LNCaP clone FGC (cell line): ENCODE measurements around the gene ZNF800.

Experiments
- DNase-seq: peaks from one replicate; pipeline ENCODE4 v3.0.0-alpha.2; 2011; ENCODE audit warnings: low read depth
- H3K4me3 ChIP-seq: 2 replicates; pipeline ENCODE4 v1.5.1; 2011; ENCODE audit warnings: mild to moderate bottlenecking, low read depth, low read length, control low read depth
- CTCF ChIP-seq: IDR thresholded peaks from 2 replicates; pipeline ENCODE4 v1.5.1; 2012; ENCODE audit warnings: mild to moderate bottlenecking; ENCODE audit not compliant: control insufficient read depth, insufficient read depth; ENCODE audit errors: extremely low read depth

Gene ZNF800

GRCh38 chr7:127336458-127336857 lies 56.0 kb downstream of the ZNF800 start:
- DNase-seq, result no peak
- TF ChIP-seq CTCF, result no peak
- no peak overlapping the region for H3K4me3 ChIP-seq

GRCh38 chr7:127332880-127333279 lies 59.6 kb downstream of the ZNF800 start:
- TF ChIP-seq CTCF, result no peak
- no peak overlapping the region for H3K4me3 ChIP-seq
- DNase-seq, result no peak

GRCh38 chr7:127330070-127330469 lies 62.4 kb downstream of the ZNF800 start:
- DNase-seq, result no peak
- no peak for TF ChIP-seq CTCF
- H3K4me3 ChIP-seq, result no peak overlapping the region

GRCh38 chr7:127322832-127323493 lies 69.5 kb downstream of the ZNF800 start:
- no peak overlapping the region for H3K4me3 ChIP-seq
- no peak for DNase-seq
- TF ChIP-seq CTCF, result no peak

GRCh38 chr7:127322351-127322750 lies 70.2 kb downstream of the ZNF800 start:
- no peak overlapping the region for H3K4me3 ChIP-seq
- TF ChIP-seq CTCF, result no peak
- DNase-seq, result no peak

DNA sequence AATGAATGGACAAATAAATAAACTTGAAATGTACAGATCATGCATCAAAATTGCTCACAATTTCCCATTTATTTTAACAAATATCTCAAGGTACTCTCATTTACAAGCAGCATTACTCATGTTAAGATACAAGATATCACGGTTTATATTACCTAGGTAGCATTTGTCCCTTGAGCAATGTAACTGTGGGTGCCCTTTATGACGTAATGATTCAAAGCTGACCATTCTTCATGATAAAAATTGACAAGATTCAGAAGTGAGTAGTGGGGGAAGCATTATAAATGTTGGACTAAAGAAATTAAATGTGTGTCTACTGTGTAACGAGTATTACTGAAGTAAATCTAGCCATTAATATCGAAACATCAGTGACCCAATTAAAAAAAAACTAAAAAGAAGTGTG lies 71.5 kb downstream of the ZNF800 start:
- no peak for TF ChIP-seq CTCF
- no peak for DNase-seq
- no peak overlapping the region for H3K4me3 ChIP-seq
